HG03460 (cell line): ENCODE measurements around the gene MTA3.
"Not testable (repeated sequence)": the region's sequence is repeated elsewhere in the genome, so short reads cannot be mapped to it uniquely, and the experiment has no call there.

ENCODE experiments used
- ATAC-seq: cut with Tn5 transposase; IDR thresholded peaks from one replicate; pipeline ENCODE4 v1.9.1; 2021; ENCODE audit not compliant: unreplicated experiment

MTA3 gene

GRCh38 chr2:42568401-42569115 is at the start of gene MTA3:
Gene MTA3 (plus strand): TSS chr2:42568632. CDS start chr2:42568746, 114 bp downstream.
- peak; percentile 32 for ATAC-seq

- ATAC-seq: no peak
These were observed 48.8 kb upstream of the MTA3 start for GRCh38 chr2:42519624-42520023.

GRCh38 chr2:42522035-42522434 is 46.4 kb upstream of the MTA3 start:
- ATAC-seq: no peak

- ATAC-seq: no peak
These were observed 45.1 kb upstream of the MTA3 start for GRCh38 chr2:42523341-42523740.

GRCh38 chr2:42532397-42532796 is 36.0 kb upstream of the MTA3 start:
- ATAC-seq: no peak

GRCh38 chr2:42537493-42537892 is 30.9 kb upstream of the MTA3 start:
- no peak for ATAC-seq

- ATAC-seq: no peak
These were observed 25.6 kb upstream of the MTA3 start for GRCh38 chr2:42542871-42543270.

- no peak for ATAC-seq
These were observed 23.3 kb upstream of the MTA3 start for GRCh38 chr2:42545023-42545721.

- ATAC-seq: no peak
These were observed 22.5 kb upstream of the MTA3 start for GRCh38 chr2:42545841-42546390.

GRCh38 chr2:42547014-42547413 is 21.4 kb upstream of the MTA3 start:
- no peak for ATAC-seq

GRCh38 chr2:42547446-42548295 is 20.8 kb upstream of the MTA3 start:
- ATAC-seq: no peak

- no peak for ATAC-seq
These were observed 17.6 kb upstream of the MTA3 start for GRCh38 chr2:42550870-42551269.

GRCh38 chr2:42554392-42554791 is 14.0 kb upstream of the MTA3 start:
- no peak for ATAC-seq

GRCh38 chr2:42556315-42556890 is 12.0 kb upstream of the MTA3 start:
- no peak for ATAC-seq

- no peak for ATAC-seq
These were observed 11.1 kb upstream of the MTA3 start for GRCh38 chr2:42557306-42557705.

- ATAC-seq: no peak
These were observed 9.6 kb upstream of the MTA3 start for GRCh38 chr2:42558827-42559226.

GRCh38 chr2:42560133-42560532 is 8.3 kb upstream of the MTA3 start:
- not testable (repeated sequence) for ATAC-seq

GRCh38 chr2:42560899-42561298 is 7.5 kb upstream of the MTA3 start:
- ATAC-seq: no peak

- no peak for ATAC-seq
These were observed 5.8 kb upstream of the MTA3 start for GRCh38 chr2:42562474-42563144.

- no peak for ATAC-seq
These were observed 2.4 kb upstream of the MTA3 start for GRCh38 chr2:42566025-42566424.
